ENCODE measurements around the gene L3MBTL4.

DNA sequence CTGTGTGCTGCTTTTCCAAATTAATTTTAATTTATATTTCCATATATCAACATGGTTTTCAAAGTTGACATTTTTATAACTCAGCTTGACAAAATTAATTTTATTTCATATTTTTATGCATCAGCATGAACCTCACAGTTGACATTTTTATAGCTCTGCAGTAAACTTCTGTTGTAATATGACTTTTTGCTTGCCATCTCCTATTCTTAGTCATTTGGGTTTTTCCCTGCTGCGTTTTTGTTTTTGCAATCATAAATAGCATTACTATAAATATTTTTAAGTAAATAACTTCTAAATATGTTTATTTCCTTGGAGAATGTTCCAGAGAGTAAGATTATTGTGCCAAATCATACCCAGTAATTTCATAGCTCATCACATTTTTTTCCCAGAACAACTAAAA lies 21.0 kb upstream of the L3MBTL4 start:
- TF ChIP-seq, protein P1, sequence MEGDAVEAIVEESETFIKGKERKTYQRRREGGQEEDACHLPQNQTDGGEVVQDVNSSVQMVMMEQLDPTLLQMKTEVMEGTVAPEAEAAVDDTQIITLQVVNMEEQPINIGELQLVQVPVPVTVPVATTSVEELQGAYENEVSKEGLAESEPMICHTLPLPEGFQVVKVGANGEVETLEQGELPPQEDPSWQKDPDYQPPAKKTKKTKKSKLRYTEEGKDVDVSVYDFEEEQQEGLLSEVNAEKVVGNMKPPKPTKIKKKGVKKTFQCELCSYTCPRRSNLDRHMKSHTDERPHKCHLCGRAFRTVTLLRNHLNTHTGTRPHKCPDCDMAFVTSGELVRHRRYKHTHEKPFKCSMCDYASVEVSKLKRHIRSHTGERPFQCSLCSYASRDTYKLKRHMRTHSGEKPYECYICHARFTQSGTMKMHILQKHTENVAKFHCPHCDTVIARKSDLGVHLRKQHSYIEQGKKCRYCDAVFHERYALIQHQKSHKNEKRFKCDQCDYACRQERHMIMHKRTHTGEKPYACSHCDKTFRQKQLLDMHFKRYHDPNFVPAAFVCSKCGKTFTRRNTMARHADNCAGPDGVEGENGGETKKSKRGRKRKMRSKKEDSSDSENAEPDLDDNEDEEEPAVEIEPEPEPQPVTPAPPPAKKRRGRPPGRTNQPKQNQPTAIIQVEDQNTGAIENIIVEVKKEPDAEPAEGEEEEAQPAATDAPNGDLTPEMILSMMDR (IDR thresholded peaks at IDR 0.05): no peak
- TF ChIP-seq POLR2A (IDR thresholded peaks at IDR 0.05): no peak
